ENCODE measurements around the gene CCL16. TPM values are rescaled to one million over a fixed set of nuclear protein-coding genes. Genes with fewer than 3 reads are reported as not detected.
"Not testable (repeated sequence)": the region's sequence is repeated elsewhere in the genome, so short reads cannot be mapped to it uniquely, and the experiment has no call there.

CCL16 gene
- total RNA-seq, 4 donors from 2014 or later: 0.81 TPM; not detected in 3

DNA sequence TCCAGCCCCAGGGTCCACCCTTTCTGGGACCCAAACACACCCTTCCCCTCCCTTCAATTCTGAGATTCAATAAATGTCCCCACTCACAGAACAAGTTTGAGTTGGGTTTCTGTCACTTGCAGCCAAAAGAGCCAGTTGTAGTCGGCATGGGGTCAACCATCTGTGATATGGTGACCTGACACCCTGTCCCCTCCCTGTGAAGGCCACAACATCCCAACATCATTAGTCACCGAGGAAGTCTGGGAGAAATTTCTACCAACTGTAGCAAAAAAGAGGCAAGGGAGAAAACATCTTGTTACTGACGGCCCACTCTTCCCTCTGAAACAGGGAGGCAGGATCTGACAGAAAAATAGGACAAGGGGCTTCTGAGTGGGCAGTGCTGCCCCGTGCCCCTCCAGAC lies 37.1 kb downstream of the CCL16 start:
- no peak overlapping the region for H3K27ac ChIP-seq
- H3K4me3 ChIP-seq (replicated peaks in 1 of 3): no peak overlapping the region
- intact Hi-C loops (cut with DNase I): no loop called here
- DNase-seq: no peak
- no peaks in the 10 kb centered on the region for H3K27me3 ChIP-seq
- H3K36me3 ChIP-seq: no peaks in the 10 kb centered on the region
- WGBS, 2 donors: 76 to 87% methylated on average over 4 of the region's 4 CpGs
- TF ChIP-seq, protein P1, sequence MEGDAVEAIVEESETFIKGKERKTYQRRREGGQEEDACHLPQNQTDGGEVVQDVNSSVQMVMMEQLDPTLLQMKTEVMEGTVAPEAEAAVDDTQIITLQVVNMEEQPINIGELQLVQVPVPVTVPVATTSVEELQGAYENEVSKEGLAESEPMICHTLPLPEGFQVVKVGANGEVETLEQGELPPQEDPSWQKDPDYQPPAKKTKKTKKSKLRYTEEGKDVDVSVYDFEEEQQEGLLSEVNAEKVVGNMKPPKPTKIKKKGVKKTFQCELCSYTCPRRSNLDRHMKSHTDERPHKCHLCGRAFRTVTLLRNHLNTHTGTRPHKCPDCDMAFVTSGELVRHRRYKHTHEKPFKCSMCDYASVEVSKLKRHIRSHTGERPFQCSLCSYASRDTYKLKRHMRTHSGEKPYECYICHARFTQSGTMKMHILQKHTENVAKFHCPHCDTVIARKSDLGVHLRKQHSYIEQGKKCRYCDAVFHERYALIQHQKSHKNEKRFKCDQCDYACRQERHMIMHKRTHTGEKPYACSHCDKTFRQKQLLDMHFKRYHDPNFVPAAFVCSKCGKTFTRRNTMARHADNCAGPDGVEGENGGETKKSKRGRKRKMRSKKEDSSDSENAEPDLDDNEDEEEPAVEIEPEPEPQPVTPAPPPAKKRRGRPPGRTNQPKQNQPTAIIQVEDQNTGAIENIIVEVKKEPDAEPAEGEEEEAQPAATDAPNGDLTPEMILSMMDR (IDR thresholded peaks at IDR 0.05): no peak
- TF ChIP-seq POLR2A (IDR thresholded peaks at IDR 0.05): no peak
- no peaks in the 10 kb centered on the region for H3K9me3 ChIP-seq
- no peaks in the 10 kb centered on the region for H3K4me1 ChIP-seq

DNA sequence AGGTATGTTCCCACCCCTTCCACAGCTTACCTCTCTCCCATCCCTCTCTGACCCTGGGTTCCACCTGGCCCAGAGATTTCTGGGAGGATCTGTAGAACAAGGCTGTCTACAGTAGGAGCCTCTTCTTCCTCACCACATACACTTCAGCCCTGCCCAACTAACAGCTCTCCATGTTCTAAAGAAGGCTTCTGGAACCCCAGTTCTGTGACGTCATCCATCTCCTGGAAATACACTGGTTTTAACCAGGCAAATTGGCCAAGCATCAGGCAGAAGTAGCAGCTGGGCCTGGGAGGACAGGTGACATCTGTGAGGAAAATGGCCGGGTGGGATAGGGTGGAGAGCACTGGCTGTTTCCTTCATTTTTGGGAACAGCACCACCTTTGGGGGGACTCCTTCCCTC lies 37.8 kb downstream of the CCL16 start, which contains the start of gene LYZL6:
Gene LYZL6 (minus strand): TSS at position 177 of the 400 bp plus-strand sequence. CDS start 4,357 bp downstream, outside the sequence.
- TF ChIP-seq, protein P1 (IDR thresholded peaks at IDR 0.05): no peak
- no peak for TF ChIP-seq POLR2A (IDR thresholded peaks at IDR 0.05)
- WGBS, 2 donors: 73 to 100% methylated on average over 2 of the region's 2 CpGs
- no peak within 1 kb of the TSS for H3K4me3 ChIP-seq (replicated peaks in 1 of 3)
- no peak for DNase-seq
- no peaks in the 10 kb centered on the region for H3K27me3 ChIP-seq
- H3K27ac ChIP-seq: no peak within 1 kb of the TSS
- no peaks in the 10 kb centered on the region for H3K36me3 ChIP-seq
- H3K4me1 ChIP-seq: no peaks in the 10 kb centered on the region
- intact Hi-C loops (cut with DNase I): no loop called here
- no peaks in the 10 kb centered on the region for H3K9me3 ChIP-seq

DNA sequence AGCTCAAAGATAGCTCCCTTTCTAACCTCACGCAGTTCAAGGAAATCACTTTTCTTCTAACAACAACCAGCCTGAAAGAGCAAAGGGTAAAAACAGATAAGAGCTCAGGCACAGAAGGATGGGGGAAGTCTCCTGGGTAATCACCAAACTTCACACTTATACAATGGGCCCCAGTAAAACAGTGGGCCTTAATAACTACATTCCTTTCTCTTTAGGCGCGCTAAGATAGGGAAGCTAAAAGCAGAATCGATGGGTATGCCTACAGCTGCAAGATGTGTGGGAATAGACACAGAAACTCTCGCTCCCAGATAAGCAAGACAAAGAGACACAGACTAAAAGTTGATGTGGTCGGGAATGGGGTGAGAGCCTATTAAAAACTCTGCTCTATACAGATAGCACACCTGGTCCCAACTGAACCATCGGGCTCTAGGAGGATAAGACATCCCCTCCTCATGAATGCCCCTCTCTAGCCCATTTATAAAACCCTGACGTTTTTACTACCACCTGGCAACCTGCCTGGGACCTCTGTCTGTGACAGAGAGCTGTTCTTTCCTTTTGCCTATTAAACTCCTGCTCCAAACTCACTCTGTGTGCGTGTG lies 38.6 kb downstream of the CCL16 start:
- Histone ChIP-seq H3K36me3 (no peaks in the 10 kb centered on the region), H3K27ac (no peak overlapping the region), H3K27me3 (no peaks in the 10 kb centered on the region), H3K4me3 (replicated peaks in 1 of 3) (no peak overlapping the region), H3K9me3 (no peaks in the 10 kb centered on the region), H3K4me1 (no peaks in the 10 kb centered on the region)
- intact Hi-C loops (cut with DNase I): no loop called here
- WGBS, 2 donors: 64 to 67% methylated on average over 9 of the region's 9 CpGs
- TF ChIP-seq POLR2A (IDR thresholded peaks at IDR 0.05): no peak
- TF ChIP-seq, protein P1 (IDR thresholded peaks at IDR 0.05): no peak
- no peak for DNase-seq

DNA sequence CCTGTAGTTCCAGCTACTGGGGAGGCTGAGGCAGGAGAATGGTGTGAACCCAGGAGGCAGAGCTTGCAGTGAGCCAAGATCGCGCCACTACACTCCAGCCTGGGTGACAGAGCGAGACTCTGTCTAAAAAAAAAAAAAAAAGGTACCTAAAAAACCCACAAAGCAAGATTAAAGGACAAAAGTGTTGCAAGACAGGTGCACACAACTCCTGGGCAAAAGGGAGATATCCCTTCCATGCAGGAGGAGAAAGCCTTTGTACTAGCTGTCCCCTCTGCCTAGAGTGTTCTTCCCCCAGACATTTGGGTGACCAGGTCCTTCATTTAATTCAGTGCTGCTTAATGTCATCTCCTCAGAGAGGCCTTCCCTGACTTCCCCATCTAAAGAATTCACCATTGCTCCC lies 42.8 kb downstream of the CCL16 start:
- H3K36me3 ChIP-seq; DNase-seq; H3K27ac ChIP-seq; intact Hi-C loops (cut with DNase I); H3K4me3 ChIP-seq (replicated peaks in 1 of 3); H3K27me3 ChIP-seq; H3K4me1 ChIP-seq; H3K9me3 ChIP-seq: not testable (repeated sequence)
- 95 to 97% methylated on average over 3 of the region's 3 CpGs for WGBS, 2 donors

DNA sequence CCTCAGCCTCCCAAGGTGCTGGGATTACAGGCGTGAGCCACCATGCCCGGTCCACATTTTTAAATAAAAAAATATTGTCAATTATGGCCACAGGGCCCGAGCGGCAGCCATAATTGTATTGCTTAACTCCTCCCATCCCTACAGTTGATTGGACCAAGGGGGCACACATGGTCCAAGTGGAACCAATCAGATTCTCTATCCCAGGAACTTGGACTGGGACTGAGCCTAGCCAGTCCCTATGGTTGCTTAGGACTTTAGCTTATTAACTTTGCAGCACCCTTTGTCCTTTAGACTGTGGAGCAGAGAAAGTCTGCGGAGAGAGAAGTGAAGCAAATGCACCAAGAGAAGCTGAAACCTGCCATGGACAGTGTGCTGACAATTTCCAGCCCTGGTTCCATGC lies 45.2 kb downstream of the CCL16 start:
- whole genome bisulfite sequencing, 2 donors: 91 to 92% methylated on average over 5 of the region's 5 CpGs
- H3K4me1 ChIP-seq: no peaks in the 10 kb centered on the region
- TF ChIP-seq, protein P1 (IDR thresholded peaks at IDR 0.05): no peak
- TF ChIP-seq POLR2A (IDR thresholded peaks at IDR 0.05): no peak
- no peaks in the 10 kb centered on the region for H3K9me3 ChIP-seq
- intact Hi-C loops (cut with DNase I): no loop called here
- DNase-seq: no peak
- no peak overlapping the region for H3K4me3 ChIP-seq (replicated peaks in 1 of 3)
- no peaks in the 10 kb centered on the region for H3K36me3 ChIP-seq
- H3K27me3 ChIP-seq: no peaks in the 10 kb centered on the region
- no peak overlapping the region for H3K27ac ChIP-seq
